ENCODE data around the gene GFRA1. TPM values are rescaled to one million over a fixed set of nuclear protein-coding genes. Genes with fewer than 3 reads are reported as not detected.

Gene GFRA1
- total and polyA plus RNA-seq, 2 donors (not counting 3 experiments of a cell fraction or from before 2014, with no cell fraction given) = 0.22 to 0.88 TPM

DNA sequence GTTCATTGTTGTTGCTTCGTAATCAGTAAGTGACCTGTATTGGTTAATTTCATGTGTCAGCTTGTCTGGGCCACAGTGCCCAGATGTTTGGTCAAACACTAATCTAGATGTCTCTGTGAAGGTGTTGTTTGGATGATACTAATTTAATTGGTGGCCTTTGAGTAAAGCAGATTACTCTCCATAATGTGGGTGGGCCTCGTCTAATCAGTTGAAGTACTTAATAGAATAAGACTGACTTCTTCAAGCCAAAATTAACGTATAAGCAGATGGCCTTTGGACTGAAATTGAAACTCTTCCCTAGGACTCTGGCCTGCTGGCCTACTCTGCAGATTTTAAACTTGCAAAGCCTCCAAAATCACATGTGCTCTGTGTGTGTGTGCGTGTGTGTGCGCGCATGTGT is 245.7 kb downstream of the GFRA1 start:
- POLR2A ChIA-PET = no interaction called here
- H3K79me2 ChIP-seq (ENCODE audit: control insufficient read depth, insufficient read depth, low read length) = no peaks in the 10 kb centered on the region
- FAIRE-seq (no peak), DNase-seq (ENCODE audit: low read depth, low spot score) (no peak)
- H3K4me1 ChIP-seq (ENCODE audit: control insufficient read depth, extremely low read depth, insufficient read depth, low read length) = no peaks in the 10 kb centered on the region
- H3K9me1 ChIP-seq (replicated peaks; ENCODE audit: control insufficient read depth, extremely low read depth, insufficient read depth, low read length) = no peaks in the 10 kb centered on the region
- no peaks in the 10 kb centered on the region for H3K36me3 ChIP-seq (ENCODE audit: control insufficient read depth in 2 of 2, extremely low read depth in 1 of 2, insufficient read depth in 2 of 2, low read length in 2 of 2)
- TF ChIP-seq GATA2 (IDR thresholded peaks at IDR 0.05; ENCODE audit: insufficient read depth, insufficient read length, low read depth, low read length) (no peak), POLR2A (IDR thresholded peaks at IDR 0.05; ENCODE audit: low read depth, low read length) (no peak), FOS (IDR thresholded peaks at IDR 0.05; ENCODE audit: borderline replicate concordance, insufficient read depth, low read length) (no peak), JUN (IDR thresholded peaks at IDR 0.05; ENCODE audit: borderline replicate concordance, insufficient read depth, insufficient read length, low read depth) (no peak), POLR2AphosphoS5 (IDR thresholded peaks at IDR 0.05; ENCODE audit: insufficient read depth, low read depth, low read length) (no peak), EZH2 (IDR thresholded peaks at IDR 0.05; ENCODE audit: borderline replicate concordance, low read depth, low read length, severe bottlenecking) (no peak), MYC (IDR thresholded peaks at IDR 0.05; ENCODE audit: low read depth, low read length) (no peak), CTCF (IDR thresholded peaks at IDR 0.05; ENCODE audit: extremely low read depth in 1 of 2, insufficient read depth in 1 of 2, low read depth in 1 of 2, low read length in 2 of 2) (no peak)
- TF ChIP-seq, protein P1, sequence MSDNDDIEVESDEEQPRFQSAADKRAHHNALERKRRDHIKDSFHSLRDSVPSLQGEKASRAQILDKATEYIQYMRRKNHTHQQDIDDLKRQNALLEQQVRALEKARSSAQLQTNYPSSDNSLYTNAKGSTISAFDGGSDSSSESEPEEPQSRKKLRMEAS (IDR thresholded peaks at IDR 0.05; ENCODE audit: insufficient read depth, insufficient read length) = no peak
- CTCF ChIA-PET = no interaction called here
- H3K4me3 ChIP-seq (replicated peaks in 1 of 3; ENCODE audit: insufficient read depth in 1 of 3, low read depth in 1 of 3, low read length in 3 of 3) = no peak overlapping the region
- H3K27ac ChIP-seq (ENCODE audit: insufficient read depth, low read depth, low read length) = no peak overlapping the region
- no TSS peak for BruUV-seq (replicated peaks)
- H3K27me3 ChIP-seq (ENCODE audit: control insufficient read depth in 2 of 2, insufficient read depth in 2 of 2, low read length in 2 of 2) = no peaks in the 10 kb centered on the region
- H3K9ac ChIP-seq (replicated peaks; ENCODE audit: extremely low read depth, insufficient read depth, low read length) = no peak overlapping the region
- no peaks in the 10 kb centered on the region for H4K20me1 ChIP-seq (replicated peaks; ENCODE audit: control insufficient read depth, extremely low read depth, insufficient read depth, low read length)
- H3K4me2 ChIP-seq (ENCODE audit: insufficient read depth, low read length) = no peak overlapping the region
- intact Hi-C loops (cut with micrococcal nuclease) (no loop called here), dilution Hi-C loops (cut with MboI; ENCODE audit: extremely low pct_ligation_motif_present, low sequenced_read_pairs) (no loop called here)
- H3K9me3 ChIP-seq (replicated peaks; ENCODE audit: control insufficient read depth, insufficient read depth, low read length) = no peaks in the 10 kb centered on the region
- H2AFZ ChIP-seq (ENCODE audit: low read depth, low read length) = no peak overlapping the region
